Osteoblast (primary cell): Measurements from ENCODE around the gene DPP10. TPM values are rescaled to one million over a fixed set of nuclear protein-coding genes. Genes with fewer than 3 reads are reported as not detected.

Experiments
- DNase-seq: peaks from one replicate; pipeline ENCODE4 v3.0.0; 2011; ENCODE audit warnings: low spot score, mixed read lengths; ENCODE audit not compliant: insufficient read length; ENCODE audit errors: missing footprints
- H2AFZ ChIP-seq: 2 replicates; pipeline ENCODE4 v1.6.0; 2011; ENCODE audit warnings: mild to moderate bottlenecking, low read length
- H3K27ac ChIP-seq: 2 replicates; pipeline ENCODE4 v1.5.1; 2011; ENCODE audit warnings: mild to moderate bottlenecking, low read depth, low read length, moderate library complexity
- H3K27me3 ChIP-seq: 2 replicates; pipeline ENCODE4 v1.6.0; 2012; ENCODE audit warnings: mild to moderate bottlenecking, control low read depth, inconsistent platforms, low read length, moderate library complexity; ENCODE audit not compliant: insufficient read depth
- H3K36me3 ChIP-seq: 2 replicates; pipeline ENCODE4 v1.5.1; 2011; ENCODE audit warnings: mild to moderate bottlenecking, low read length, control low read depth, moderate library complexity; ENCODE audit not compliant: insufficient read depth
- H3K4me1 ChIP-seq: 2 replicates; pipeline ENCODE4 v1.5.1; 2011; ENCODE audit warnings: mild to moderate bottlenecking, low read length, control low read depth, moderate library complexity; ENCODE audit not compliant: insufficient read depth
- H3K4me2 ChIP-seq: 2 replicates; pipeline ENCODE4 v1.6.0; 2011; ENCODE audit warnings: mild to moderate bottlenecking, low read length; ENCODE audit not compliant: insufficient read depth
- H3K4me3 ChIP-seq: fragments of 200-600 bp; sonication (generic); 3 replicates; pipeline ENCODE4 v1.5.1; 2012; ENCODE audit warnings: mild to moderate bottlenecking, low read length, inconsistent platforms; ENCODE audit not compliant: insufficient read depth
- H3K79me2 ChIP-seq: 2 replicates; pipeline ENCODE4 v1.6.0; 2012; ENCODE audit warnings: mild to moderate bottlenecking, low read length, control low read depth, inconsistent platforms; ENCODE audit not compliant: insufficient read depth
- H3K9me3 ChIP-seq: 2 replicates; pipeline ENCODE4 v1.5.1; 2011; ENCODE audit warnings: low read depth, low read length, control low read depth
- H4K20me1 ChIP-seq: 2 replicates; pipeline ENCODE4 v1.6.0; 2012; ENCODE audit warnings: mild to moderate bottlenecking, low read length, control low read depth; ENCODE audit not compliant: insufficient read depth
- CTCF ChIP-seq: IDR thresholded peaks from 2 replicates; pipeline ENCODE4 v1.5.1; 2011; ENCODE audit warnings: mild to moderate bottlenecking, low read depth, low read length, moderate library complexity; ENCODE audit errors: extremely low read depth
- small RNA-seq: library from RNA; depleted of rRNA; stranded (forward); fragments of <200 nt; gene quantifications from one replicate; pipeline ENCODE3, GENCODE V24; 2012
- total RNA-seq: library from RNA; depleted of rRNA; stranded (reverse); fragments of >200 nt; gene quantifications from 2 replicates; pipeline ENCODE4 v1.2.3, GENCODE V29; 2012

Gene DPP10
- total RNA-seq, 1 donor = not detected

- peaks cover 2% of the 10 kb centered on the region for H3K9me3 ChIP-seq
- no peak overlapping the region for H3K4me2 ChIP-seq
- H3K36me3 ChIP-seq = no peaks in the 10 kb centered on the region
- no peak for TF ChIP-seq CTCF
- H3K27ac ChIP-seq = no peak overlapping the region
- no peaks in the 10 kb centered on the region for H3K4me1 ChIP-seq
- no peaks in the 10 kb centered on the region for H3K79me2 ChIP-seq
- H3K4me3 ChIP-seq = no peak overlapping the region
- no peaks in the 10 kb centered on the region for H4K20me1 ChIP-seq
- H3K27me3 ChIP-seq = no peaks in the 10 kb centered on the region
- H2AFZ ChIP-seq = no peak overlapping the region
- DNase-seq = no peak
These were observed 1424.6 kb downstream of the DPP10 start for GRCh38 chr2:115867024-115867423.

- H3K36me3 ChIP-seq = no peaks in the 10 kb centered on the region
- H4K20me1 ChIP-seq = no peaks in the 10 kb centered on the region
- no peak for TF ChIP-seq CTCF
- no peaks in the 10 kb centered on the region for H3K9me3 ChIP-seq
- H3K4me2 ChIP-seq = no peak overlapping the region
- H2AFZ ChIP-seq = no peak overlapping the region
- no peaks in the 10 kb centered on the region for H3K79me2 ChIP-seq
- H3K4me1 ChIP-seq = no peaks in the 10 kb centered on the region
- no peak overlapping the region for H3K4me3 ChIP-seq
- no peak overlapping the region for H3K27ac ChIP-seq
- no peaks in the 10 kb centered on the region for H3K27me3 ChIP-seq
- DNase-seq = no peak
These were observed 1432.0 kb downstream of the DPP10 start for GRCh38 chr2:115874427-115874826.

- no peak for TF ChIP-seq CTCF
- no peaks in the 10 kb centered on the region for H3K27me3 ChIP-seq
These were observed 1438.1 kb downstream of the DPP10 start for GRCh38 chr2:115880558-115880957.

GRCh38 chr2:115887209-115887776, 1444.9 kb downstream of the DPP10 start:
- no peaks in the 10 kb centered on the region for H3K27me3 ChIP-seq
- H3K4me1 ChIP-seq = no peaks in the 10 kb centered on the region
- TF ChIP-seq CTCF = no peak
- no peak overlapping the region for H2AFZ ChIP-seq
- H3K4me3 ChIP-seq = no peak overlapping the region
- H3K9me3 ChIP-seq = no peaks in the 10 kb centered on the region
- H4K20me1 ChIP-seq = no peaks in the 10 kb centered on the region
- DNase-seq = no peak
- no peak overlapping the region for H3K4me2 ChIP-seq
- no peaks in the 10 kb centered on the region for H3K79me2 ChIP-seq
- H3K36me3 ChIP-seq = no peaks in the 10 kb centered on the region
- no peak overlapping the region for H3K27ac ChIP-seq

More at GRCh38 chr2:115880558-115880957, 1438.1 kb downstream of the DPP10 start:
- no peak overlapping the region for H3K27ac ChIP-seq
- no peaks in the 10 kb centered on the region for H3K79me2 ChIP-seq
- no peak overlapping the region for H3K4me2 ChIP-seq
- H3K4me1 ChIP-seq = no peaks in the 10 kb centered on the region
- no peak overlapping the region for H3K4me3 ChIP-seq
- no peak for DNase-seq
- H3K9me3 ChIP-seq = peaks cover 4% of the 10 kb centered on the region
- no peak overlapping the region for H2AFZ ChIP-seq
- H3K36me3 ChIP-seq = no peaks in the 10 kb centered on the region
- no peaks in the 10 kb centered on the region for H4K20me1 ChIP-seq

Small RNAs within 50 kb of the gene (small RNA-seq; reads per million reads assigned to genes)
- gene RNU2-41P = 16.7 reads per million, percentile 94 among the genes with 10 or more reads in this experiment
